GM21717 (cell line): ENCODE measurements around the gene INPP5A.
"Not testable (repeated sequence)": the region's sequence is repeated elsewhere in the genome, so short reads cannot be mapped to it uniquely, and the experiment has no call there.

ENCODE experiments used
- ATAC-seq: cut with Tn5 transposase; IDR thresholded peaks from one replicate; pipeline ENCODE4 v1.9.1; 2021; ENCODE audit warnings: mild to moderate bottlenecking, moderate library complexity; ENCODE audit not compliant: unreplicated experiment

Gene INPP5A

GRCh38 chr10:132788180-132788830 is 250.7 kb downstream of the INPP5A start:
- ATAC-seq: no peak

DNA sequence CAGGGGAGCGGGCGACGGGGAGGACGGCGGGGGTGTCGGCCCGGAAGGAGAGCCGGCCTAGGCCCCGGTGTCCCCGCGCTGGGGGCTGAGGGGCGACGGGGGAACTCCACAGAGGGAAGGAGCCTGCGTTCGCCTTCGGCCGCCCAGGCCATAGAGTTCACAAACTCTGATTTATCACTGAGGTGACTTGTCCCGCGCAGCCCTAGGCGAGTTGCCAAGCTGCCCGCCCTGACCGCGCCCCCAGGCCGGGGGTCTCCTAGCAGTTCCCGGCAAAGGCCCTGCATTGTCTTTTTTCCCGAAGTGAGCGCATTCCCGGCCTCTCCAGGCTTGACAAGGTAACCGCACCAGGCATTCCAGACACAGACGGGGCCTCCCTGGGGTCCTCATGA is 251.2 kb downstream of the INPP5A start:
- ATAC-seq: no peak

GRCh38 chr10:132789659-132790148 is 252.1 kb downstream of the INPP5A start:
- no peak for ATAC-seq

DNA sequence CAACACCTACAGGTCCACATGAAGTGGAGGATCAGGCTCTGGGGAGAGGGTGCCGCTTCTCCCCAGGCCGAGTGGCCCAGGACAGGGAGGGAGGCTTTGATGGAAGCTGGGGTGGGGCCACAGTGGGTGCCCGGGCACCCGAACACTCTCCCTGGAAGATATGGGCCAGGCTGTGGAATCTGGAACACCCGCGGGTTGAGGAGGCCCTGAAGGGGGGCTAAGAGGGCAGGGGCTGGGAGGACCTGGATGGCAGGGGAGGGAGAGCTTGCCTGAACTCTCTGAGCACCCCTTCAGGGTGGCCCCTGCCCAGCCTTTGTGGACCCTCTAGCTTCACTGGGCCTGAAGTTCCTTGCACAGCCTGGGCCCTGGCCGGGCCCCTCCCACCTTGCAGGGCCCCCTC is 252.9 kb downstream of the INPP5A start:
- ATAC-seq: no peak

GRCh38 chr10:132790934-132791829 is 253.6 kb downstream of the INPP5A start:
- ATAC-seq: no peak

- not testable (repeated sequence) for ATAC-seq
These were observed 254.5 kb downstream of the INPP5A start for GRCh38 chr10:132792099-132792498.

GRCh38 chr10:132792796-132793195 is 255.2 kb downstream of the INPP5A start:
- no peak for ATAC-seq

DNA sequence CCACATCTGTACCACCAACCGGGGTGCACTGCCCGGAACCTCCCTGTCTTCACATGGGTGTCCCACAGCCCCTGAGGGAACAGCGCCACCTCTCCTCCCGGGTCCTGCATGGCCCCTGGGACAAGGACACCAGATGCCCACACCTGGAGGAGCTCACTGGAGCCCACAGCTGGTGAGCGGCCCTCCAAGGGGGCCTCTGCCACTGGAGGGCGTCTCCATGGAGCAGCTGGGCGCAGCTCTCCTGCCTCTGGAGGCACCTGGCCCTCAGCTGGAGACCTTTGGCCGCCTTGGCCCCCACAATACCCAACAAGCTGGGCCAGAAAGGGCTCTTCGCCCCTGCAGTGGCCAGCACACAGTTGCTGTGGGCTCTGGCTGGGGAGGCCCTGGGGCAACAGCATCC is 255.6 kb downstream of the INPP5A start:
- ATAC-seq: no peak

DNA sequence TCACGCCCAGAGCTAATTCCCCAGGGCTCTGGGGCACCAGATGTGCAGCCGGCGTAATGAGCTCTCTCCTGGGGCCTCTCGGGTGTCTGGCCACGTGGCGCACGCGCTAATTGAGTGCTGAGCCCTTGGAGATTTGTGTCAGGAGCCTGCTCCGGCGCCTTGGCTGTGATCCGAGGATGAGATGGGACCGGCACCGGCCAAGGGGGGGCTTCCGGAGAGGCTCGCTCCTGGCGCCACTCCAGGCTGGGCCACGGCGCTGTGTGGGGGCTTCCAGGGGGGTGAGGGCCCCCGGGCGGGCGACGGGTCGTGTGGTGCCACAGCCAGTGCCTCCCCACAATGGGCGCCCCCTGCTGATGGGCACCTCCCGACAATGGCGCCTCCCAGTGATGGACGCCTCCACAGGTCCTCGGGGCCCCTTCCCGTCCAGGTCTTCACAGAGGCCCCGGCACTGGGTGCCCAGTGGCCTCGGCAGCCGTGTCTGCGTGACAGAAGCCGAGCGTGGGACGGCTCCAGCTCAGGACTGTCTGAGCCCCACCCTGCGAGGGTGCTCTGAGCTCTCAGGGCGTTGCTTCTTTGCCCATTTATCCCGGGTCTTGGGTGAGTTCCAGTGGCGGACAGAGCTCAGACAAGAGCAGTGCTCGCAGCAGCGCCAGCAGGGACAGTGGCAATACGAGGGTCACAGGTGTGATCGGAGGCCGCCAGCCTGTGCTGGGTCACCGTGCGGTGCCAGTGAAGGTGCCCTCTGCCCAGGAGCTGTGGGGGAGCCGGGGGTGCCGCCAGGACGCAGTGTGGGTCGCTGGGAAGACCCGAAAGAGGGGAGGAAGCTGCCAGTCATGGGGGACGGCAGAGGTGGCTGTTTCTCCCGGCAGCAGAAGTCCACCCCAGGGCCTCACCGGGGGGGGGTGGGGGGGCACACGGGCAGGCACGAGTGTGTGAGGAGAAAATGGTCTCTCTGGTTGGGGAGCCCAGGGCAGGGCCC is 256.6 kb downstream of the INPP5A start:
- ATAC-seq: no peak

- ATAC-seq: no peak
These were observed 259.3 kb downstream of the INPP5A start for GRCh38 chr10:132796846-132797245.

DNA sequence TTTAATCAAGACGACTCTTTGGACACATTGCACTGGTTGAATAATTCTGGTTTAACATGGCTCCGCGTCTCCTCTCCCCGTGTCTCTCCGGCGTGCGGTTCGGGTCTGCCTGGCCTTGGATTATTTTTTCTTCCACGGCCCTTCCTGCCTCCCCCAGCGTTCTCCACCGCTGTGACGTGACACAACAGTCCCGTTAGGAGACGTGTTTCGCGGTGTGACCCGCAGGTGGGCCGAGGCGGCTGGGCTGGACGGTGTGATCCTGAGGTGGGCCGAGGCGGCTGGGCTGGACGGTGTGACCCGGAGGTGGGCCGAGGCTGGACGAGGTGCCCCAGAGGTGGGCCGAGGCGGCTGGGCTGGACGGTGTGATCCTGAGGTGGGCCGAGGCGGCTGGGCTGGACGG is 260.4 kb downstream of the INPP5A start:
- ATAC-seq: not testable (repeated sequence)

GRCh38 chr10:132798403-132798802 is 260.8 kb downstream of the INPP5A start:
- ATAC-seq: no peak

GRCh38 chr10:132798876-132799275 is 261.3 kb downstream of the INPP5A start:
- ATAC-seq: no peak

DNA sequence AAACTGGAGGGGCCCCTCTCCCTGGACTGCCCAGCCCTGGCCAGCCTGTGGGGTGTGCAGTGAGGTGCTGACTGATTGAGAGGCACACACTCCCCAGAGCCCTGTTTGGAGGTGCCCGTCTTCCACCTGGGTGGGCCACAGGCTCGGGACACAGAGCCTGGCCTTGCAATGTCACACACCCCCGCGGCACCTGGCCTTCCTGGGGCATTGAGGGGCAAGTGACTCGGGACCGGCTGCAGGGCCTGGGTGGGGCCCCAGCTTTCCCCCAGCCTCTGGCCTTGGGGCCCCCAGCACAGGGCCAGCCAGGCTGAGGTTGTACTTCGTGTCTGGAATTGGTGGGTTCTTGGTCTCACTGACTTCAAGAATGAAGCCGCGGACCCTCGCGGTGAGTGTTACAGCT is 262.3 kb downstream of the INPP5A start:
- ATAC-seq: no peak

- ATAC-seq: no peak
These were observed 264.5 kb downstream of the INPP5A start for GRCh38 chr10:132802048-132802447.

DNA sequence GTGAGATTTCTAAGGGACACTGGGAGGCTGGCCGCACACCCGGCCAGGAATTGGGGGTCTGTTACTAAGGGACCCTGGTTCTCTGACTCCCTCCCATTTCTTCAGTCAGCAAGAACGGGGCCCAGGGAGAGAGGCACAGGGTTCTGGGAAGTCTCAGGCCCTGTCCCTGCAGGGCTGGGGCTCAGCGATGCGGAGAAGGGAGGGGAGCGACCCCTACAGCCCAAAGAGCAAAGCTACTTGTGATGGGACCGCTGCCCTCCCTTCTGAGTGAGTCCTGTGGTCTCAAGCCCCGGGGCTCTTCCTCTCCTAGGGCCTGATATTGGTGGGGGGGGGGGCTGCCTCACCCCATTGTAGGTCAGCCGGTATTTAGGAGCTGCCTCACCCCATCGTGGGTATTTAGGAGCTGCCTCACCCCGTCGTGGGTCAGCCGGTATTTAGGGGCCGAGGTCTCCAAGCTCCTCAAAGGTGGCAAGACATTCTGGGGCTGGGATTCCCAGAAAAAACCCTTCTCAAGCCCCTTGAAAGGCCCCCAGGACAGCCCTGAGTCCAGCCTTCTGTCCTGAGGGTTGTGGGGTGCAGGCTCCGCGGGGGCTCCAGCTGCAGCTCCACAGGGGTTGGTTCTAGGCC is 265.2 kb downstream of the INPP5A start:
- ATAC-seq: no peak

GRCh38 chr10:132803416-132804210 is 266.0 kb downstream of the INPP5A start:
- no peak for ATAC-seq

- no peak for ATAC-seq
These were observed 266.7 kb downstream of the INPP5A start for GRCh38 chr10:132804287-132804686.

- ATAC-seq: no peak
These were observed 267.3 kb downstream of the INPP5A start for GRCh38 chr10:132804785-132805426.
